HS-27A (cell line): ENCODE results near the gene ECHS1.

ENCODE experiments used
- DNase-seq: peaks from one replicate; pipeline ENCODE4 v3.0.0-alpha.2; 2012; ENCODE audit warnings: low read depth, missing footprints

Gene ECHS1

DNA sequence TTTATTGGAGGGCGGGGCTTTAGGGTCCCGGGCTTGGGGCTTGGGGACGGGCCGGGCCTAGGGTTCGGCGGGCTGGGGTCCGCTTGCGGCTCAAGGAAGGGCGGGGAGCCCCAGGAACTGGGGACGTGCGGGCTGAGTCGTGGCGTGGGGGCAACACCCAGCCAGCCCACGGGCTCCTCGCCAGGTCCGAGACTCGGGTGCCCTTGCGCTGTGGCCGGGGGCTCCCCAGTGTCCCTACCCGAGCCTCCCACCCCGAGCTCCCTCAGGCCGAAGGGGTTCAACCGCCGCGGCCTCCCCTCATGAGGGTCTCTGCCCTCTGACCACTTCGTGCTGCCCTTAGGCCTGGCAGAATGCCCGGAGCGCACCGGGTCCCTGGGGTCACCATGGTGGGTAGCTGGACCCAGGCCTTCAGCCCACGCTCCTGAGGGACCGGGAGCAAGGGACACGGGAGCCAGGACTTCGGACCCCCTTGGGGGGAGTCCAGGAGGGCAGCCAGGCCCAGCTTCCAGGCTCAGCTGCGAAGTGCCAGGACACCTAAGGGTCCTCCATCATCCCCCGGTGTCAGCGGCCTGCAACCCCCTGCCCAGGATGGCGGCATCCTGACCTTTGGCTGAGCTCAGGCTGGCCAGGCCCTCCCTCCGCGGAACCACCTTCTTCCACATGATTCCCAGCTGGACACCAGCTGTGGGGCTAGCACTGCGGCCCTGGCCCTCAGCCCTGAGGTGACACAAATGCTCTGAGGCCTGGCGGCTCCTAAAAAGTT is 14.8 kb downstream of the ECHS1 start:
- DNase-seq, result no peak

DNA sequence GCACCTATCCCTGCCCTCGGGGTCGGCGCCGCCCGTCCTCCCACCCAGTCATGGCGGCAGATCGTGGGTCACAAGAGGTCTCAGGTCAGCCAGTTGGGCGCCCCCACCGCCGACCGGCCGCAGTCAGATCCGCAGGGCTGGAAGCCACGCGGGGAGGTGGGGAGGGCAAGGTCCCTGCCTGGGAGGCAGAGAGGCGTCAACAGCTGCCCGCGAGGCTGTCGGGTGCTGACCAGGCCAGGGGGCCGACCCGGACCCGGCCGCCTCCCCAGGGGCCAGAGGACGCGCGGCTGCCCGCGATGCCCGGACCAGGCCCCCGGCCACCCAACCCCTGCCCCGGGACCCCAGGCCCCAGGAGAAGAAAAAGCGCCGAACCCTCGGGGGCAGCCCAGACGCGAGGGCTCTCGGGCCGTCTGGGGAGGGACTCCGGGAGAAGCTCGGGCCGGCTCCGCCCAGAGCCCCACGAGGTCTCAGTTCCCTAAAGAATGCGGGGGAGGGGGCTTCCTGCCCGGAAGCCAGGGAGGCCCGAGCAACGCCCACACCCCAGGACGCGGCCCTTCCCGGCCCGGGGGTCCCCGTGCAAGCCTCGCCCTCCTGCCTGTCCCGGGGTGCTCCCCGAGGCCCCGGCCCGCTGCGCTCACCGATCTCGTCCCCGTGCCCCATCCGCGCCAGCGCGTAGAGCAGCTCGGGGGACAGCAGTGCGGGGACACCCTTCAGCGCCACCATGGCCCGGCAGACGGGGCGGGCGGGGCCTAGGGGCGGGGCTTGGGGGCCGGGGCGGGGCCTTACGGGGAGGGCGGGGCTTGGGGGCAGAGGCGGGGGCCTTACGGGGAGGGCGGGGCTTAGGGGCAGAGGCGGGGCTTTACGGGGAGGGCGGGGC is 15.6 kb downstream of the ECHS1 start, which contains the start of gene FUOM:
Gene FUOM, minus strand, starts transcription at position 735 of the 877 bp plus-strand sequence. Its CDS starts 12 bp downstream, at position 723.
- no peak for DNase-seq

DNA sequence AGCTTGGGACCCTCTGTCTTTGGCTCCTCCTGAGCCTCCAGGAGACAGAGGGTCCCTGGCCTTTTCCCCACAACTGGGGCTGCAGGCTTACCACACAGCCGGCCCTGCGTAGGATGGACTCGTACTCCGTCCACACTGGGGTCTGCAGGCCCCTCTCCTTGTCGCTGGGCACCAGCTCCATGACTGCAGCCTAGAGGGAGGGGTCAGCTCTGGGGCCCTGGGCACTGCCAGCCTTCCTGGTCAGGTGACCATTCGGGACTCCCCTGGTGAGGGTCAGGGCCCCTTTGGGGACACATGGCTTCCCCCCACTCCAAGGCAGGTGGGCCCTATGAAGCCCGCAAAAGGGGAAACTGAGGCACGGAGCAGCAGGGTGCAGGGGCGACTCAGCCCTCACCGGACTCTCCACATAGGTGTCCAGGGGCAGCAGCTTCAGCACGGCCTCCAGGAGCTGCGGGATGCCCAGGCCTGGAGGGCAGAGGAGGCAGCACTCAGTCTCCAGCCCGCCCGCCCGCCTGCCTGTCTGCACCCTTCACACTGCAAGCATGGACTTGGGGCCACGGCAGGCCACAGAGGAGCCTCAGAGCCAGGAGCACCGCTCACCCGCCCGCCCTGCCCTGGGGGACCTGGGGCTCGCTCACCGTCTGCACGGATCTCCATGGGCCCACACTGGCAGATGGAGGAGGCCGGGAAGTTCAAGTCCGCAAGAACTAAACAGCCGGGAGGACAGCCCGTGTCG is 16.4 kb downstream of the ECHS1 start:
- no peak for DNase-seq

DNA sequence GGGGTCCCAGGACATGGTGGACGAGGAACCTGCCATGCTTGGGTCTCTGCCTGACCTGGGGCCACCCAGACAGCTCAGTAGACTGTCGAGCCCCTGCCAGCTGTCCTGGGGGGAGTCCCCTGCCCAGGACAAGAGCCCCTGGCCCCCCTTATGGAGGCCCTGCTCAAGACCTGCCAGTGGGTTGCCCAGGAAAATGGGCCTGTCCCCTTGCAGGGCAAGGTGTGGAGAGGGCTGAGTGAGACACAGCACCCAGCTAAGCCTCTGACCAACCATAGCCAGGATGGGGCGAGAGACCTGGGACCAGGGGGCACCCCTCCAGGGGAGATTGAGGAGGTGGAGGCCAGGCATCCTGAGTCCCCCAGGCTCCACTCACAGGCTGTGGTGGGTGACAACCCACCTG is 17.2 kb downstream of the ECHS1 start:
- no peak for DNase-seq

DNA sequence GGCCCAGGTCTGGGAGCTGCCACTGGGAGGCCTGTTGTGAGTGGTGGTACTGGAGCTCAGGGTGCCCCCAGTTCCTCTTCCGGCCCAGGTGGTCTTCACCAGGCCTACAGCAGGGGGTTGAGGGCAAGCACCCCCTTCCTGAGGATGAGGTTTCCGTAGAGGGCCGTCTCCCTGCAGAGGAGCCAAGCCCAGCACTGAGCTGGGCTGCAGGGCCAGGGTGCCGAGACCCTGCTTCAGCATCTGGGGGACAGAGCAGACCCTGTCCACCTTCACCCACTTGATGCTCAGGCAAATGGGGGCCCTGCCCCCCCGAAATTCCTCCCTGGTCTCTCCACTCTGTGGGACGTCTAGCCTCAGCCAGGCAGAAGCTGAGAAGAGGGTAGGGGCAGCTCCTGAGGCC is 17.9 kb downstream of the ECHS1 start:
- DNase-seq, result no peak

DNA sequence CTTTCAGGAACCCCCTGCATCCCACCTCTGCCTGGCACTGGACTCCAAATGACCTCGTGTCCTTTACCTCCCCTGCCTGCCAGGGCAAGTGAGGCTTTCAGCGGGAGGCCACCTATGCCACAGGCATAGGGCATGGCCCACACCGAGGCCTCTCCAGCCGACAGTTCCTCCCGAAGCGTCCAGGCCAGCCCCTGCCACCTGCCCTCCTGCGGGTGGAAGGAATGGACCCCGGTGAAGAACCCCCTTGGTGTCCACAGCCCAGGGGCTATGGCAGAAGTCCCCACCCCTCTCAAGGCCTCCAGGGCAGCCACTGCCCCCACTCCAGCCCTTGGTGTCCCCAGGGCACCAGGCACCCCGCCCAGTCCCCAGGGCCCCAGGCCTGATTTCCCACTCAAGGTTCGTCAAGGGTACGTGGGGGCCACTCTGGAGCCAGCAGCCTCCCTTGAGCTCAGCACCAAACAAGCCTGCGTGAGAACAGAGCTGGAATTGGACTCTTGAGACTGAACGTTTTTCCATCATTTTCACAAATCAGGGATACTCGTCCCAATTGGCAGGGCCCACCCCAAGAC is 18.4 kb downstream of the ECHS1 start:
- no peak for DNase-seq

DNA sequence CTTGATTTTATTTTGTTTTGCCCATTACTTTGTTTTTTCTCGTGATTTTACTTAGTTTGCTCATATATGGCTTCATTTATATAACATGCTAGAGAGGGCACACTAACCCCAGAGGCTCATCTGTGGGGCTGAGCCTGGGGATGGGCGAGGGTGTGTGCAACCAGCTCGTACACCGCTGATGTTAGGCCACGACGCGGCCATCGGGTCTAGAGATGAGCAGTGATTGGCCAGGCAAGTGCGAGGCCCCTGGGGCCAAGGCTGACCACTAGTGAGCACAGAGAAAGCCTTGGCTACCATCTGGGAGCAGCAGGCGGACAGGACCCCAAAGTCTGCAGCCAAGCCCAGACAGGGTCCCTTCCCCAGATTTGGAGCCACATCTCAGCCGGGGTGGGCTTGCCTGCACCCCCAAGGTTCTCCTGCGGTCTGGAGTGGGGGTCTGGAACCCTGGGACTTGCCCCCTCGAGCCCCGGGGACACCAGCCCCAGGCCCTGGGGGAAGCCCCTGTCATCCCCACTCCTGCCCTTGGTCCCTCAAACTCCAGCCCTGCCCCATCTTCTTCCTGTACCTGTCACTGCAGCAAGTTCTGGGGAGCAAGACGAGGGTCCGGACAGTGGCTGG is 19.1 kb downstream of the ECHS1 start:
- DNase-seq, result no peak

DNA sequence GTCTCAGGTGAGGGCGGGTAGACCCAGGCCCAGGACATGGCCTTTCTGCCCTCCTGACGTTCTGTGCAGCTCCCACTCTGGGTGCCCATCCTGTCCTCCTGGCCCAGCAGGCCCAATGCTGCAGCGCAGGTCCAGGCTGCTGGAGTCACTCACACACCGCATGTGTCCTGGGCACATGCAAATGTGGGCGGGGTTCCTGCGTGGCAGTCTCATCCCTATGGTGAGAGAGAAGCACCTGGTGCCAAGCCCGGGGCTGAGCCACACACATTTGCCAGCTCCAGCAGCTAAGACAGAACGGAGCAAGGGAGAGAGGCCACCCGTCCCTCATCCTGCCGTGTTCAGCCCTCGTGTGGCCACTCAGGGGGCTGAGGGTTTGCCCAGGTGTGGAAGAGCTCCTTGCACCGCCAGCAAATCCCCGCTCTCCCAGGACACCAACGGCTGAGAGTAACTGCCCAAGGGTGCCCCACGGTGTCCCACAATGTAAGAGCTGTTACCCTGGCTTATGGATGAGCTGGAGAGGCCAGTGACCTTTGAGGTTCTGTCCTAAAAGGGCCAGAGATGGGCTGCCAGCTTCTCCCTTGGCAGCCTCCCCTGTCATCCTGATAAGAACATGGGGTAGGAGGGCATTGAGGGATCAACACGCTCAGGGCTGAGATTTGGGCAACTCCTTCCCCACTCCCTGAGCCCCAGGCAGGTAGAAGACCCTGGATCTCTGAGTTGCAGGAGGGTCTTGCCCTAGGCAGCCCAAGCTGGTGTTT is 19.8 kb downstream of the ECHS1 start:
- no peak for DNase-seq

DNA sequence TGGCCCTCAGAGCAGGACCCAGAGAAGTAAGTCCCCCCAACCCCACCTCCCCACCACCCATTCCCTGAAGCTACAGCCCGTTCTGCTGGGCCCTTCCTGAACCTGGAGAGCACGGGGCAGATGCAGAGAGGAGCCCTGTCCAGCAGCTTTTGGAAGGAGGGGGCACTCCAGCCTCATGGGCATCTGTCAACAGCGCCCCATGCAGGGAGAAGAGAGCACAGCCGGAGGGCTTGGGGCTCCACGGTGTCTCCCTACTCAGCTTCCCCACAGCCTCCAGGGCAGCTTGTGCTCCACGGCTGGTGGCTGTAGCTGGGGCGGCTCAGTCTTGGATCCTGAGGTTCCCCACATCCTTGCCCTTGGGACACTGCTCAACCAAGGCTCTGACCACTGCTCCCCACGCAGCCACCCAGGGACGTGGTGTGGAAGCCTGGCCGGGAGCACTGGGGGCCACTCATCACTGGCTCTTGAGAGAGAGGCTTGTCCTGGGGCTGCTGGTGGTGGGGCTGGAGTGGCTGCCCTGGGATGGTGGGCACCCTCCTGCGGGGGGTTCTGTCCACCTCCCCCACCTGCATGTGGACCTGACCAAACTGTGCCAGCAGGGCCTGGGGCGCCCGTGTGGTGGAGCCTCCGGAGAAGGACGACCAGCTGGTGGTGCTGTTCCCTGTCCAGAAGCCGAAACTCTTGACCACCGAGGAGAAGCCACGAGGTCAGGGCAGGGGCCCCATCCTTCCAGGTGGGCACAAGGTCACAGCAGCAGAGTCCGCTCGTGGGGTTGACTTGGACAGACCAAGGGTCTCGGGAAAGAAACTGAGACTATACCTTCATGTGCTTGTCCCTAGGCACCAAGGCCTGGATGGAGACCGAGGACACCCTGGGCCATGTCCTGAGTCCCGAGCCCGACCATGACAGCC is 21.5 kb downstream of the ECHS1 start:
- DNase-seq, result no peak

DNA sequence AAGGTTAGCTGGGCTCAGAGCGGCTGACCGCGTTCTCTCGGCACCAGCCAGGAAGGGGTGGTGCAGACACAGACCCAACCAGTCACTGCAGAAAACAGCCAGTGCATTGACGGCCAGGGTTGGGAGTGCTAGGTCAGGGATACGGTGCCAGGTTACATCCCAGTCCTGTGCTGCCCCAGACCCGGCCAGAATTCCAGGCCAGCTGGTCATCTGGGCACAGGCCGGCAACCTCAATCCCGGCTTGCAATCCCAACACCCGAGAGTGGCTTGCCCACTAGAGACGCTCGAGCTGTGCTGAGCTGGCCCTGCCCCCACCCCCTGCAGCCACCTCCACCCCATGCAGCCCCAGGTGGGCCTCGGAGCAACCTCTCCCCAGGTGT is 22.2 kb downstream of the ECHS1 start:
- no peak for DNase-seq

DNA sequence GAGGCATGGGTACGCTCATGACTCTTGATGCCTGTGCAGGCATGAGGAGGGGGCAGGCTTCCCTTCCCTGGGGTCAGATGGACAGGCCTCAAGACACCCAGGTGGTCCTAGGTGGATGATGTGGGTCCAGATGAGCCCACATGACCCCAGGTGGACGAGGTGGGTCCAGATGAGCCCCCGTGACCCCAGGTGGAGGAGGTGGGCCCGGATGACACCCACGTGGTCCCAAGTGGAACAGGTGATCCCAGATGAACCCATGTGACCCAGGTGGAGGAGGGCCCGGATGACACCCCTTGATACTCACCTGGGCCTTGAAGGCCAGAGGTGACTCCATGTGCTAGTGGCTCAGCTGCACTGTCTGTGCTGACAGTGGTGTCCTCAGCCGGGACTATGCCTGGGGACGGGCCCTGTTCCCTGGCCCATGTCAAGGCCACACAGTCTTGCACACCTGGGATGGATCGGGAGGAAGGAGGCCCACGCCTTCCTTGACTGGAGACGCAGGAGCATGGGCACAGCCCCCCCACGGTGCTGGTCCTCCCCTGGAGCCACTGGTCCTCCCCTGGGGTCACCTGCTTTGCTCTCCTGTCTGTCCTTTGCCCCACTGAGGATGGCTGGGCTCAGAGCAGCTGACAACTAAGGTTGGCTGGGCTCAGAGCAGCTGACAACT is 22.7 kb downstream of the ECHS1 start:
- DNase-seq, result no peak

DNA sequence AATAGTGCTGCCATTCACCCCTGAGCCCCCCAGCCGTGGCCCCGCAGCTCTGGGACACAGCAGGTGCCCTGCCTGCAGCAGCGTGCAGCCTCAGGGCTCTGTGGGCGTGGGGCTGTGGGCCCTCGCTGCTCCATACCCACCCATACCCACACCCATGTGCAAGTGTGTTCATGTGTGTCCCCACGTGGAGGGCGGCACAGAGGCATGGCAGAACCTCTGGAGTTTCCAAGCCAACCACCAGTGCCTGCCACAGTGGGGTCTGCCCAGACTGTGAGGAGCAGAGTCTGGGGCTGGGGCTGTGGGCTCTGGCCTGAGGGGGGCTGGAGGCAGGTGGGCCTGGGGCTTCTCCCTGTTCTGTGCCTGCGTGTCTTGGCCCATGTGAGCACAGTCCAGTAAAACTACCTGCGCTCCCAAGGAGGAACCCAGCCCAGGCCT is 23.6 kb downstream of the ECHS1 start:
- no peak for DNase-seq

DNA sequence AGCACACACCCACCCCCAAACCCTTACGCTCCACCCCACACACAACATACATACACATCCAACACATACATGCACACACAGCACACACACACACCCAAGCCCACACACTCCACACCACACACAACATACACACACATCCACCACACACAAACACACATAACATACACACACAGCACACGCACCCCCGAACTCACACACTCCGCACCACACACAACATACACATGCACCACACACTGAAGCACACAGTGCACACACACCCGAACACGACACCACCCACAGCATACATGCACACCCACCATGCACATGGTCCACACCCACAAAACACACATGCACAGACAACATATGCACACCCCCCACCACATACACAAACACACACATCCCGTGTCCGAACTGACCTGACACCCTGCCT is 24.0 kb downstream of the ECHS1 start:
- DNase-seq, result no peak

DNA sequence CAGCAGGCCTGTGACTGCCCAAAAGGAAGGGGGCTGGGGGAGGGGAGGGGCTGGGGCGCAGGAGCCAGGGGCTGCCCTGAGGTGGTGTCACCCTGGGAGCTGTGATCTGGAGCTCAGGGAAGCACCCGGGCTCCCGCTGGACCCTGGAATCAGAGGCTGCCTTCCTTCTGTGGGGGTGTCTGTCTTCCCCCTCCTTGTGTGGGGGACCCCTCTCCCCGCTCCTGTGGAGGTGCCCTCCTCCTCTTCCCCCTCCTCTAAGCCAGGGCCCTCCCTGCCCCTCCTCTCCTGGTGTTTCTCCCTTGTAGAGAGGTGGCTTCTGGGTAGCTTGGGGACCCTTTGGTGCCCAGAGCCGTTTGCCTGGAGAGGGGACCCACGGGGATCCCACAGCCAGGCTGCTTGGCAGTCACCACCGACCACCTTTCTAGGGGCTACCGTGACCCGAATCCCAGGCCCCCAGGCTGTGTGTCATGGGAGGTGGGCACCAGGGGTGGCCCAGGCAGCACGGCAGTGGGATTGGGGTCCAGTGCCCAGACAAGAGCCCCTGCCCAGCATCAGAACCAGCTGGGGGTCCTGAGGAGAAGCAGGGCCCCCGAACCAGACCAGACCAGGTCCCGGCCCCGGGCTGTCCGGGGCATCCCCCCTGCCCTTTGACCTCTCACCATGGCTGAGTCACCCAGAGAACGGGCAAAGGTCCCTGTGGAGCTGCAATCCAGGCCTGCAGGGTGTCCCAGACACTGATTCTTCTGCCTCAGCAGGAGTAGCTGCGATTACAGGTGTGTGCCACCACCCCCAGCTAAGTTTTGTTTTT is 25.2 kb downstream of the ECHS1 start:
- no peak for DNase-seq

DNA sequence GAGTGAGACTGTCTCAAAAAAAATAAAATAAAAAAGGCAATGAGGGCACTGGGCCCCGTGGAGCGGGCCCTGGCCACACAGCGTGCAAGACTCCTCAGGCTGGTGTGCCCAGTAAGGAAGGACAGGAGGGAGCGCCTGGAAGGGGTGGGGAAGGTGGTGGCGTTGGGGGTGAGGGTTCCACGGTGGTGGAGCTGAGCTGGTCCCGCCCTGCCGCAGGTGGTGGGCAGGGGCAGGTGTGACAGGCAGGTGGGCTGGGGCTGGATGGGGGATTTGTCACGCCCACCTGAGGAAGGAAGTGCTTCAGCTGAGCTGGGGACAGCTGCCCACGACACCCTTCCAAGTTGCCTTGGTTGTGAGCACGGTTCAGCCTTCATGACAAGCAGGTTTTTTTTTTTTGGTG is 26.7 kb downstream of the ECHS1 start:
- no peak for DNase-seq

DNA sequence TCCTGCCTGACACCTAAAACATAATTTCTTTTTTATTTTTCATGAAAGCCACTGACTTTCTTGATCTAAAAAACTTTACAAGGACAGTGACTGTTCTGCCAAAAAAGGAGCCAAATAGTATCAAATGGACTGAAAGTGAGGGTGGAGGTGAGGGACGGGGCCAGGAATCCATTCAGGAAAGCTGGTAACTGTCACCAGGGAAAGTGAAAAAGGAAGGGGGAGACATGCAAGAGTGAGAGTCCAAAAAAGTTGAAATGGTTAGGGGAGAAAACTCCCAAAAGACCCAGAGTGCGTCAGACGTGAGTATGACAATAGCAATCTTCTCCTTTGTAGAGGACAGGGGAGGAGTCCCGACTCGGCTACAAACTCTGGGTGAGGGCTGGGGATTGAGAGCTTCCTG is 28.9 kb downstream of the ECHS1 start:
- no peak for DNase-seq

DNA sequence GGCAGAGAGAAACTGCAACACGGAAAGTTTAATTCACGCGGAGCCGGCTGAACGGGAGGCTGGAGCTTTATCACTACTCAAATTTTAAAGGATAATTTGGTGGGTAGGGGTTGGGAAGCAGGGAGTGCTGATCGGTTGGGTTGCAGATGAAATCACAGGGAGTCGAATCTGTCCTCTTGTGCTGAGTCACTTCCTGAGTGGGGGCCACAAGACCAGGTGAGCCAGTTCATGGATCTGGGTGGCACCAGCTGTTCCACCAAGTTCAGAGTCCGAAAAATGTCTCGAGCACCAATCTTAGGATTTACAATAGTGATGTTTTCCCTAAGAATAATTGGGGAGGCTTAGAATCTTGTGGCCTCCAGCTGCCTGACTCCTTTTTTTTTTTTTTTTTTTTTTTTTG is 29.6 kb downstream of the ECHS1 start:
- DNase-seq, result no peak

DNA sequence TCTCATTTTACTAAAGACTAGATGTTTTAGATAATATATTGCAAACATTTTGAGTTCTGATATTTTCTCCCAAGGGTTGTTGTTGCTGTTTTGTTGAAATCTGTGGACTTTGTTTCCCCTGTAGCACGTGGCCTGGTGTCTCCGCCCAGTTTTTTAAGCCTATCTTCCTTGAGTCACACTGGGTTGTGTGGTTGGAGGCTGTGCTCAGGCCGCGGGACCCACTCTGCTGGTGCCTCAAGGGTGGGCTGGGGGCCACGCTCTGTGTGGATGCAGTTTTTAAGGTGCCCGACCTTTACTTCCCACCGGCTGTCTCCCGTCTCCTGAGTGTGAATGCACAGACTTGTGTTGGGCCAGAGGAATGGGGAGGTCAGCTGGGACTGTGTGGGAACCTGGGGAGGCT is 30.2 kb downstream of the ECHS1 start:
- no peak for DNase-seq

DNA sequence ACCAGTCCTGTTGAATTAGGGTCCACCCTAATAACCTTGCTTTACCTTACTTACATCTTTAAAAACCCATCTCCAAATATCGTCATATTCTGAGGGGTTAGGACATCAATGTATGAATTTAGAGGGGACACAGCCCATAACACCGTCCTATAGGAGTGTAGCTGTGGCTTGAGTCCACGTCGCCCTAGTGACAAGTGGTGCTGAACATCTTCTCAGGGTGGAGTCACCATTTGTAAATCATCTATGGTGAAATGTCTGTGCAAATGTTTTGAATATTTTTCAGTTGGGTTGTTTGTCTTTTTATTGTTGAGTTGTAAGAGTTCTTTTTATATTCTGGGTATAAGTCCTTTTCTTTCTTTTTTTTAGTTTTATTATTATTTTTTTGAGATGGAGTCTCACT is 31.2 kb downstream of the ECHS1 start:
- no peak for DNase-seq
